GM18951 (cell line): ENCODE measurements around the gene EVX2.

ENCODE experiments used
- POLR2A ChIP-seq: IDR thresholded peaks from 4 replicates; pipeline ENCODE4 v1.6.1; 2011; ENCODE audit warnings: mild to moderate bottlenecking; ENCODE audit not compliant: insufficient read length, insufficient read depth; ENCODE audit errors: extremely low read depth
- in situ Hi-C: fragments of 300-500 bp; cut with MboI; formaldehyde crosslinking; loops from one replicate; pipeline ENCODE4 v1.12.0; 2022; ENCODE audit warnings: low sequenced_read_pairs, mixed read lengths, inconsistent platforms; ENCODE audit not compliant: unreplicated experiment

The EVX2 gene

DNA sequence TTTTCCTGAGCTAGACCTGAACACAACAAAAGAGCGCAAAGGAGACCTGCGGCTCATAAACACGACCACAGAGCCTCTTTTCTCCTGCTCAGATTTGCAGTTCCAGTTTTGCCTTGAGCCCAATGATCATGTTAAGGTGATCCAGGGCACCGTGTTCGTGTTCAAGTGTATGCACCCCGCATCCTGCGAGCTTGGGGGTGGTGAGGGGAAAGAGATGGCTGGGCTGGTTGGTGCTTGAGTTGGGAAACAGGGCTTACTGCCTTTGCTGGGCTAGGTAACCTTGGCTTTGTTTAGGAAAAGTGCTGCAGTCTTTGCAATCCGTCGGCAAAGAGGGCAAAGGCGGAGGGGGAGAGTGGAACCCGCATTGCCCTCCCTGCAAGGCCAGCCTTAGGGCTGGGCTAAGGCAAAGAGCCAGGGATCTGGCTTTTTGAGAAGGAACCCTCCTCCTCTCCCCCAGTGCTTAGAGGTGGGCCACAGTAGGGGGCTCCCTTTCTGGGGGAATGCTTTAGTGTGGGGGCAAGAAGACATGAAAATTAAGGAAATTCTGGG is 34.1 kb upstream of the EVX2 start:
- no peak for TF ChIP-seq POLR2A
- in situ Hi-C loops = no loop called here

DNA sequence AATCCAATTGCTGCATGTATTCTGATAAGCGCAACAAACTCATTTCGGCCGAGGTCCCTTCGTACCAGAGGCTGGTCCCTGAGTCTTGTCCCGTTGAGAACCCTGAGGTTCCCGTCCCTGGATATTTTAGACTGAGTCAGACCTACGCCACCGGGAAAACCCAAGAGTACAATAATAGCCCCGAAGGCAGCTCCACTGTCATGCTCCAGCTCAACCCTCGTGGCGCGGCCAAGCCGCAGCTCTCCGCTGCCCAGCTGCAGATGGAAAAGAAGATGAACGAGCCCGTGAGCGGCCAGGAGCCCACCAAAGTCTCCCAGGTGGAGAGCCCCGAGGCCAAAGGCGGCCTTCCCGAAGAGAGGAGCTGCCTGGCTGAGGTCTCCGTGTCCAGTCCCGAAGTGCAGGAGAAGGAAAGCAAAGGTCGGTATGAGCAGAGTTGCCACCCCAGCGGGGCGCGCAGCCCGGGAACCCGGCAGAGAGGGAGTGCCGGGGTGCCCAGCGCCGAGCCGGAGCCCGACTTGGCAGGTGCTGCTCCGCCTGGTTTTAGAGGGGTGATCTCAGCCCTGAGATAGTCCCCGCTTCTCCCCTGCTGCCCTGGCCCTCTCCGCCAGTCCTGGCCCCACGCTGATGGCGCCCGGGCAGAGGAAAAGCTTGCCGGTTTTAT is 33.5 kb upstream of the EVX2 start:
- in situ Hi-C loops = no loop called here
- TF ChIP-seq POLR2A = no peak

DNA sequence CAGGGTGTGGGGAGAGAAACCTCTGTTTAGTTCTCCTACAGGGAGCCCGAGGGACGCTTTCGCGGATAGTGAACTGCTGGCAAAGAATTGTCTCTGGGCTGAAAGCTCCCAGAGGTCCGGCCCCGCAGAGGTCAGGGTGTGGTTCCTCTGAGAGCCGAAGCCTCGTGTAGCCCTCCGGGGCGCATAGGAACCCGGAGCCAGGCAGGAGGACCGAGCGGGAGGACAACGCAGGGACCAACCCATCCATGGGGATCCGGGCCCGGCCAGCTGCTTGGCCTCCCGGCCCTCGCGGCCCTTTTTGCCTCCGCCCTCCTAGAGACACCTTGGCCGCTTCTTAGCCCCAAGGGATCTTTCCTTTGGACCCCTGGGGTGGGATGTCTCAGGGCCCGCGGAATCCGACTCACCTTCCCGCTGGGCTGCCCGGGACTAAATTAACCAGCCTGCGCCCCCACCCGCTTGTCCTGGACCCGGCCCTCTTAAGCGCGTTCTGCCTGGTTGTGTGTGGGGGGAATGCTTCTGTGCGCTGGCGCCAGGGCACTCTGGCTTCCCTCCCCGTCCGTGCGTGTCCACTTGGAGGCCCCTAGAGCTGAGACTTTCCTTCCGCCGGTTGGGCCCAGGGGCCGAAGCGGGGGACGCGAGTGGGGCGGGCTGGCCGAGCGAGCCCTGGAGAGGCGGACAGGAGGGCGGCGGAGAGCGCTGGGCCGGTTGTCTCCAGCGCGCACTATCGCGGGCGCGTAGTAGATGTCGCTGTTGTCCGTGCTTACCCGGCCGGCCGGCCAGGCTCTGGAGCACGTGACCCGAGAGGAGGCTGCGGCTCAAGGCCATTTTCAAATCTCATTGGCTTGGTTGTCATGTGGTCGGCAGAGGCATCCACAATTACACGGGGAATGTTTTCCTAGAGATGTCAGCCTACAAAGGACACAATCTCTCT is 32.4 kb upstream of the EVX2 start, which contains the start of gene HOXD10:
HOXD10 (plus strand) TSS at position 896 of the 931 bp plus-strand sequence. CDS start 56 bp downstream, outside the sequence.
- TF ChIP-seq POLR2A = no peak
- in situ Hi-C loops = no loop called here

DNA sequence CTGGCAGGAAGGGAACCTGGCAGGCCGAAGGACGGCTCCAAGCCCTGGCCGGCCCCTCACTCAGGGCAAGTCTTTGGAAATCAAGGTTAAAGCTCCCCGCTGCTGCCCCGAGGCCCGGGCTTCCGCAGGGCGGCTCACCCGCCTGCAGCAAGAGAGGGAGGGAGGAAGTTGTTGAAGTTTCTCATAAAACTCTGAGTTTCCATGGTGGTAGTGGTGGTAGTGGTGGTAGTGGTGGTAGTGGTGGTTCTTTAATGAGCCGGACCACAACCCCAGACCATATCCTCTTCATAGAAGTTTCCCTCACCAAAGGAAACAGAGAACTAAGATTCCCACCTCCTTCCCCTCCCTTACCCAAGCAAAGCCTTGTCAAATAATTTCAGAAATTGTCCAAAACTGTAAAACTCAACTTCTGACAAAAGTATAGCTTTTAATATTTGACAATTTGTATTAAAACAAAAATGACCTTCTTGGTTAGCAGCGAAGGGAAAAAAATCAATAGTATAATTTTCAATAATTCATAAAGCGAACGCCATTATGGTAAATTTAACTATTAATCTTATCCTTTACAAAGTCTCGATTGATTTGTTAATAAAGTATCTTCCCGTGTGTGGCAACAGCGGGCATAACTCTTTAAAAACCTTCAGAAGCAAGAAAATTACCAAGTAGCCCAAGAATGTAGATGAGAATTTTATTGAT is 31.3 kb upstream of the EVX2 start:
- in situ Hi-C loops = no loop called here

GRCh38 chr2:176114120-176114929 is 30.6 kb upstream of the EVX2 start:
- in situ Hi-C loops = no loop called here
- TF ChIP-seq POLR2A = no peak

More for the DNA sequence above, 31.3 kb upstream of the EVX2 start:
- no peak for TF ChIP-seq POLR2A

DNA sequence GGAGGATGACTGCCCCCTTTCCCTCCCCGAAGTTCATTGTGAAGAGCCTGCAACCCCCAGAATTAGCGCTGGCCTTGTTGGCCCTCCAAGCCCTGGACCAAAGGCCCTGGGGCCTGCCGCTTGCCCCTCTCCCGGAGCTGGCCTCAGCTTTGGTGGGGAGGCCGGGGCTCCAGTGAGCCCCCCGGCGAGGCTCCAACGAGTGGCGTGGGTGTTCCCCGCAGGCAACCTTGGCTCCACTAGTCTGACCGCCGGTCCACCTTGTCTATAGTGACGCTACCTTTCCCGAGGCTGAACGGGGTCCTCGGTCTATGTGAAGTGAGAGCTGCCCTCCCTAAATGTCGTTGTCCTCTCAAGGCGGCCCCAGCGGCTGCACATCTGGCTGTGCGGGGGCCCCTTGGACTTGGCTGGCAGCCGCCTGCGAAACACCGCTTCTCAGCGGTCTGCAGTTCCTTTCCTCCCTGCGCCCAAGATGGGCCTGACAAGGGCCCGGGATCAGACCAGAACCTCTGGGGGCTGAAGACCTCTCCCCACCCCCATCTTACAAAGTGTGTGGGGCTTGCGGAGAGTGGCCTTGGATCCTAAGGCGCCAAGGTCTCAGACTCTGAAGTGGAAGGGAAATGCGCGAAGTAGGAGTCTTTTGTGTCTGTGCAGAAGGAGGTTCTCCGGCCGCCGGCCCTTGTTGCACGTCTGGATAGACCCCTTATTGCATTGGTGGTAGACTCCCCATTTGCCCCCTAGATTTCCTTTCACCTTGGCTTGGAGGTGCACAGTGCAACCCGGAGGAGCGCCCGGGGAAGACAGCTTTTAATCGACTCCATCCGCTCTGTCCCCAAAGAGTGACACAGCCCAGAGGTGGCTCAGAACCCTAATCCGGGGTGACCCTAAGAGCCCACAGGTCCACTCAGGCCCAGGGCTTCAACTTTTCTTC is 28.9 kb upstream of the EVX2 start:
- TF ChIP-seq POLR2A = no peak
- in situ Hi-C loops = no loop called here

GRCh38 chr2:176111846-176112374 is 28.1 kb upstream of the EVX2 start:
- in situ Hi-C loops = no loop called here
- TF ChIP-seq POLR2A = no peak

- in situ Hi-C loops = no loop called here
- no peak for TF ChIP-seq POLR2A
Observed at GRCh38 chr2:176111309-176111663, 27.5 kb upstream of the EVX2 start.

DNA sequence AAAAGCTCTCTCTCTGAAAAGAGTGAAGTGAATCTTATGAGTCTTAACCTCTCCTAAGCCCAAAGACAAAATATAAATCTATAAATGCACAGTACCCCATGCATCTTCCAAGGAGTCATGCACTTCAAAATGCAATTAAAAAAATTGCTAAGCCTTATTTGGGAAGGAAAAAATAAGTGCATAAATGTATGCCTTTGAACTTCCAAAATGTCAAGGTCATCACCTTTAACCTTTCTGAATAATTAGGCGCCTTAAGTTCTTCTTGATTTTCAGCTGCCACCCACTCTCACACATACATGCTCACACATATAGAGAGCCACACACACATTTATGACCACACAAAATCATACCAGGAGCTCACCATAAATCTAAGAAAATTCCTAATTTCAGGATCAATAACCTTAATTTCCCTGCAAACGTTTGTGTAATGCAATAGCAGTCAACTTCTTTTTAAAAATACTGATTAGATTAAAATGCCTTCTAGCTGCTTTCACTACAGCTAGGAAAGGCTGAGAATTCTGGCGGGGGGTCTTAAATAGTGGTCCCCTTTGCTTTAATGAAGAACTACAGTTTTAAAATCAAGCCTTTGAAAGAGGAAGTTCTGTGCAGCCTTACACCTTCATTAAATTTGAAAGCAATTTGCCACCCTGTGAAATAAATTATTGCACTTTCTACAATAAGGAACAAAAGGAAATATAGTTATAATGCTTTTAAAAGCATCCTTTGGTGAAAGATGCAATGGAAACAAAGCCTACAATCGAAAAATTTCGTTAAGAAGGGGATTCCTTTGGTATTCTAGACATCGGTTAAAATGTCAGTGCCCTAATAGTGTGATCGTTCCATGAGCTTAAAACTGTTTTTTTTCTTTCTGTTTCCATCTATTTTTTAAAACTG is 26.9 kb upstream of the EVX2 start:
- TF ChIP-seq POLR2A = no peak
- in situ Hi-C loops = no loop called here

DNA sequence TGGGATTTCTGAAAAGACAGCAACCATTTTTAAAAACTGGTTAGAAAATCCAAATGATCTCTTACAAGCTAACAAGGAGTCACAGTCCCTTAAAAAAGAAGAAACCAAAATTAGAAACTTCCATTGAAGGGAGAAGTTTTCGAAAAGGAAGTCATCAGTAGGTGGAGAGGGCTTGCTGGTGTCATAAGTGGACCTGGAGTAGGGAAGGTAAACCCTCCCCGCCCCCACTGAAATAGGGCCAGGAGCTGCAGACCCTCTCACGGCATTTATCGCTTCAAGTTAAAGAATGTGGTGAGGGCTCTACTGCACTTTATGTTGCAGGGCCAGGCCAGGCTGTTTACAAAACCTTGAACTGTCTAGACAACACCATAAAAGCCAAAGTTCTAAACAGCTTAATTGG is 26.2 kb upstream of the EVX2 start:
- in situ Hi-C loops = no loop called here
- no peak for TF ChIP-seq POLR2A

GRCh38 chr2:176109192-176109901 is 25.6 kb upstream of the EVX2 start:
- in situ Hi-C loops = no loop called here
- TF ChIP-seq POLR2A = no peak
